IMR-90 (cell line): Measurements from ENCODE around the gene SELENOV. TPM values are rescaled to one million over a fixed set of nuclear protein-coding genes. Genes with fewer than 3 reads are reported as not detected.

Experiments
- ATAC-seq: fragments of 200-7000 bp; cut with Tn5 transposase; 2 replicates; pipeline ENCODE4 v1.9.1; 2020; ENCODE audit warnings: low read depth, mild to moderate bottlenecking, moderate library complexity
- BruUV-seq: library from RNA; stranded (reverse); fragments of 400-500 nt; replicated peaks from 2 replicates; lab custom pipeline; 2021; lab: Mats Ljungman, UMichigan
- CTCF ChIA-PET: fragments of 300-600 bp; formaldehyde crosslinking; extraction: SDS; loops from one replicate; lab custom pipeline; 2021; ENCODE audit warnings: antibody characterized with exemption; lab: Yijun Ruan, JAX
- POLR2A ChIA-PET: fragments of 300-600 bp; sonication (Branson Sonifier 250); formaldehyde crosslinking; loops from one replicate; lab custom pipeline; 2022; ENCODE audit warnings: antibody characterized with exemption; ENCODE audit not compliant: unreplicated experiment; lab: Charles Lee
- DNase-seq: peaks from one replicate; pipeline ENCODE4 v3.0.0; 2013
- H2AFZ ChIP-seq: replicated peaks from 2 replicates; pipeline ENCODE3; 2013; ENCODE audit warnings: low read length, mild to moderate bottlenecking; ENCODE audit not compliant: poor library complexity
- H2AK5ac ChIP-seq: 2 replicates; pipeline ENCODE4 v1.6.1; 2013; ENCODE audit warnings: low read depth, low read length, inconsistent platforms
- H2AK9ac ChIP-seq: replicated peaks from 2 replicates; pipeline ENCODE3; 2013; ENCODE audit warnings: mild to moderate bottlenecking, low read depth, low read length, moderate library complexity; ENCODE audit not compliant: poor library complexity
- H2BK120ac ChIP-seq: 2 replicates; pipeline ENCODE4 v1.6.1; 2013; ENCODE audit warnings: low read depth, low read length, inconsistent platforms
- H2BK15ac ChIP-seq: 3 replicates; pipeline ENCODE4 v1.6.1; 2013; ENCODE audit warnings: low read depth, low read length, inconsistent platforms
- H2BK20ac ChIP-seq: 2 replicates; pipeline ENCODE4 v1.6.1; 2013; ENCODE audit warnings: low read depth, mild to moderate bottlenecking, inconsistent platforms, low read length, moderate library complexity
- H2BK5ac ChIP-seq: 2 replicates; pipeline ENCODE4 v1.6.1; 2013; ENCODE audit warnings: mild to moderate bottlenecking, low read depth, low read length, inconsistent platforms; ENCODE audit not compliant: poor library complexity, severe bottlenecking
- H3K14ac ChIP-seq: replicated peaks from 2 replicates; pipeline ENCODE4 v1.6.1; 2013; ENCODE audit warnings: low read depth, low read length, inconsistent platforms
- H3K18ac ChIP-seq: 2 replicates; pipeline ENCODE4 v1.6.1; 2013; ENCODE audit warnings: low read depth, low read length, control low read depth
- H3K23ac ChIP-seq: 2 replicates; pipeline ENCODE4 v1.6.1; 2013; ENCODE audit warnings: low read depth, low read length, inconsistent platforms
- H3K27ac ChIP-seq: 2 replicates; pipeline ENCODE4 v1.5.1; 2013; ENCODE audit warnings: mild to moderate bottlenecking, control low read depth, low read length; ENCODE audit not compliant: insufficient read depth
- H3K27me3 ChIP-seq: 2 replicates; pipeline ENCODE4 v1.6.1; 2013; ENCODE audit warnings: low read length; ENCODE audit not compliant: control insufficient read depth, insufficient read depth
- H3K36me3 ChIP-seq: 2 replicates; pipeline ENCODE4 v1.6.1; 2013; ENCODE audit warnings: low read length, mixed read lengths; ENCODE audit not compliant: control insufficient read depth, insufficient read depth
- H3K4ac ChIP-seq: 2 replicates; pipeline ENCODE4 v1.6.1; 2013; ENCODE audit warnings: low read depth, low read length, inconsistent platforms
- H3K4me1 ChIP-seq: 2 replicates; pipeline ENCODE4 v1.6.1; 2013; ENCODE audit warnings: low read length, mixed read lengths; ENCODE audit not compliant: control insufficient read depth, insufficient read depth
- H3K4me2 ChIP-seq: 2 replicates; pipeline ENCODE4 v1.6.1; 2013; ENCODE audit warnings: low read depth, mild to moderate bottlenecking, control low read depth, low read length, moderate library complexity
- H3K4me3 ChIP-seq: 2 replicates; pipeline ENCODE4 v1.5.1; 2013; ENCODE audit warnings: low read depth, mild to moderate bottlenecking, control low read depth, low read length, moderate library complexity; ENCODE audit not compliant: insufficient read depth
- H3K56ac ChIP-seq: 2 replicates; pipeline ENCODE4 v1.6.1; 2013; ENCODE audit warnings: low read length, inconsistent platforms; ENCODE audit not compliant: insufficient read depth; ENCODE audit errors: extremely low read depth
- H3K79me1 ChIP-seq, 2 experiments: 2 replicates each; pipeline ENCODE4 v1.6.1; 2013; ENCODE audit warnings: low read length in 2 of 2, inconsistent platforms in 1 of 2, low read depth in 1 of 2
- H3K9ac ChIP-seq: 2 replicates; pipeline ENCODE4 v1.6.1; 2013; ENCODE audit warnings: low read depth, low read length, control low read depth
- H3K9me1 ChIP-seq: 2 replicates; pipeline ENCODE4 v1.6.1; 2013; ENCODE audit warnings: low read length, inconsistent platforms; ENCODE audit not compliant: insufficient read depth
- H3K9me3 ChIP-seq: 2 replicates; pipeline ENCODE4 v1.6.1; 2013; ENCODE audit warnings: low read length; ENCODE audit not compliant: control insufficient read depth, insufficient read depth
- H4K20me1 ChIP-seq: 2 replicates; pipeline ENCODE4 v1.6.1; 2013; ENCODE audit warnings: low read length, inconsistent platforms; ENCODE audit not compliant: insufficient read depth
- H4K5ac ChIP-seq: 2 replicates; pipeline ENCODE4 v1.6.1; 2013; ENCODE audit warnings: mild to moderate bottlenecking, low read depth, low read length, control low read depth
- H4K8ac ChIP-seq, 2 experiments: 2 replicates each; pipeline ENCODE4 v1.6.1; 2013; ENCODE audit warnings: low read depth in 2 of 2, low read length in 2 of 2, control low read depth in 1 of 2, inconsistent platforms in 1 of 2
- H4K91ac ChIP-seq: 2 replicates; pipeline ENCODE4 v1.6.1; 2013; ENCODE audit warnings: low read depth, low read length, inconsistent platforms; ENCODE audit not compliant: insufficient read depth
- BHLHE40 ChIP-seq: fragments of 150-350 bp; IDR thresholded peaks from 2 replicates; pipeline ENCODE4 v1.6.1; 2016; ENCODE audit warnings: mild to moderate bottlenecking, low read depth, low read length
- CEBPB ChIP-seq: IDR thresholded peaks from 2 replicates; pipeline ENCODE4 v1.6.1; 2012; ENCODE audit warnings: low read depth, low read length, improper control_type of control experiment
- CHD1 ChIP-seq: IDR thresholded peaks from 2 replicates; pipeline ENCODE4 v1.6.1; 2012; ENCODE audit warnings: low read depth, low read length, improper control_type of control experiment
- CTCF ChIP-seq: conservative IDR thresholded peaks from 2 replicates; pipeline ENCODE4 v1.5.1; 2012; ENCODE audit warnings: mild to moderate bottlenecking, low read depth, low read length, improper control_type of control experiment
- ELK1 ChIP-seq: fragments of 150-350 bp; IDR thresholded peaks from 2 replicates; pipeline ENCODE4 v1.6.1; 2016; ENCODE audit warnings: low read depth, mild to moderate bottlenecking, low read length, moderate library complexity, borderline replicate concordance
- FOS ChIP-seq: fragments of 150-350 bp; IDR thresholded peaks from 2 replicates; pipeline ENCODE4 v1.6.1; 2016; ENCODE audit warnings: low read depth, low read length
- MAFK ChIP-seq: IDR thresholded peaks from 2 replicates; pipeline ENCODE4 v1.6.1; 2012; ENCODE audit warnings: low read depth, low read length, improper control_type of control experiment
- MAZ ChIP-seq: IDR thresholded peaks from 2 replicates; pipeline ENCODE4 v1.6.1; 2012; ENCODE audit warnings: low read depth, mild to moderate bottlenecking, low read length, improper control_type of control experiment, moderate library complexity, borderline replicate concordance
- MXI1 ChIP-seq: IDR thresholded peaks from 2 replicates; pipeline ENCODE4 v1.6.1; 2012; ENCODE audit warnings: low read depth, mild to moderate bottlenecking, low read length, moderate library complexity, borderline replicate concordance
- NFE2L2 ChIP-seq: fragments of 150-350 bp; IDR thresholded peaks from 2 replicates; pipeline ENCODE4 v1.6.1; 2016; ENCODE audit warnings: low read depth, mild to moderate bottlenecking, low read length
- POLR2A ChIP-seq: IDR thresholded peaks from 2 replicates; pipeline ENCODE4 v1.6.1; 2012; ENCODE audit warnings: mild to moderate bottlenecking, low read depth, low read length
- RAD21 ChIP-seq: IDR thresholded peaks from 2 replicates; pipeline ENCODE4 v1.6.1; 2012; ENCODE audit warnings: low read length, improper control_type of control experiment
- RCOR1 ChIP-seq: IDR thresholded peaks from 2 replicates; pipeline ENCODE4 v1.6.1; 2012; ENCODE audit warnings: mild to moderate bottlenecking, low read length, improper control_type of control experiment; ENCODE audit not compliant: insufficient replicate concordance
- RFX5 ChIP-seq: IDR thresholded peaks from 2 replicates; pipeline ENCODE4 v1.8.0; 2012; ENCODE audit warnings: low read depth, mild to moderate bottlenecking, low read length, moderate library complexity
- SMC3 ChIP-seq: fragments of 150-350 bp; IDR thresholded peaks from 2 replicates; pipeline ENCODE4 v1.6.1; 2016; ENCODE audit warnings: low read depth, mild to moderate bottlenecking, antibody characterized with exemption, low read length, moderate library complexity
- USF2 ChIP-seq: fragments of 150-350 bp; IDR thresholded peaks from 2 replicates; pipeline ENCODE4 v1.6.1; 2017; ENCODE audit warnings: mild to moderate bottlenecking, antibody characterized with exemption, low read length, low read depth
- WGBS, 2 experiments: methylation state at CpG; one replicate each; pipeline versions ENCODE4 v1.1.5 to v1.1.7; 2013; ENCODE audit warnings: missing lambda C conversion rate in 2 of 2; ENCODE audit not compliant: insufficient read length in 1 of 2; ENCODE audit errors: extremely low coverage in 2 of 2; 5-methylcytosine and 5-hydroxymethylcytosine counted together
- dilution Hi-C: fragments of 300-500 bp; cut with HindIII; formaldehyde crosslinking; loops from one replicate; pipeline ENCODE4 v1.14.3; 2018; ENCODE audit warnings: low sequenced_read_pairs; ENCODE audit not compliant: unreplicated experiment
- in situ Hi-C: fragments of 300-500 bp; cut with MboI; formaldehyde crosslinking; loops from 3 replicates; pipeline ENCODE4 v1.14.3; 2019; ENCODE audit warnings: low sequenced_read_pairs, inconsistent platforms, mixed read lengths
- intact Hi-C: fragments of 100-400 bp; cut with micrococcal nuclease; formaldehyde crosslinking; loops from 2 replicates; pipeline ENCODE4 v1.10.0; 2022
- polyA plus RNA-seq, 3 experiments: library from polyadenylated mRNA; depleted of rRNA; stranded (reverse); fragments of >200 nt; gene quantifications; 2 replicates each; pipeline ENCODE4 v1.2.3, GENCODE V29; 2012; ENCODE audit warnings: low replicate concordance in 1 of 3
- total RNA-seq: library from RNA; depleted of rRNA; stranded (reverse); fragments of >200 nt; gene quantifications from 2 replicates; pipeline ENCODE4 v1.2.3, GENCODE V29; 2012

Gene SELENOV
- total and polyA plus RNA-seq, 2 of the 4 experiments (the other 2 are of a cell fraction): not detected

- ChIA-PET POLR2A (no interaction called here), CTCF (interaction anchor here (0.6 kb wide), 1 partner anchor 32 kb away, joined by 3 read pairs; the partner anchor contains the start of gene EID2B)
- H3K23ac ChIP-seq: no peak overlapping the region
- intact Hi-C loops (no loop called here), in situ Hi-C loops (no loop called here), dilution Hi-C loops (no loop called here)
- H3K27me3 ChIP-seq: peaks cover 45% of the 10 kb centered on the region
- no CpG with 5 or more reads among the region's 4 CpGs for WGBS, 2 experiments
- H3K18ac ChIP-seq: no peak overlapping the region
- no peak overlapping the region for H2AFZ ChIP-seq
- DNase-seq (no peak), ATAC-seq (no peak)
- no peaks in the 10 kb centered on the region; the same call in 1 of the 2 replicates for H3K9me1 ChIP-seq
- H3K9ac ChIP-seq: no peak overlapping the region
- H3K27ac ChIP-seq: no peak overlapping the region
- no peak overlapping the region for H2AK9ac ChIP-seq
- H3K14ac ChIP-seq: no peak overlapping the region
- no peak overlapping the region for H2AK5ac ChIP-seq
- no peaks in the 10 kb centered on the region for H3K9me3 ChIP-seq
- H2BK15ac ChIP-seq: no peak overlapping the region
- H3K79me1 ChIP-seq: no peaks in the 10 kb centered on the region
- H4K20me1 ChIP-seq: no peaks in the 10 kb centered on the region
- H2BK20ac ChIP-seq: no peak overlapping the region
- no peak overlapping the region for H2BK5ac ChIP-seq
- no peak overlapping the region for H3K4ac ChIP-seq
- no peak overlapping the region for H2BK120ac ChIP-seq
- H3K4me1 ChIP-seq: peaks cover 3% of the 10 kb centered on the region; the same call in 1 of the 2 replicates
- H3K4me3 ChIP-seq: no peak overlapping the region
- BruUV-seq: no TSS peak
- no peak overlapping the region for H4K91ac ChIP-seq
- no peak overlapping the region for H3K56ac ChIP-seq
- no peak for TF ChIP-seq ELK1
- no peak for TF ChIP-seq USF2
- TF ChIP-seq MXI1: no peak
- TF ChIP-seq CTCF: no peak
- no peak for TF ChIP-seq RCOR1
- no peak for TF ChIP-seq RAD21
- no peak for TF ChIP-seq CEBPB
- TF ChIP-seq SMC3: no peak
- TF ChIP-seq POLR2A: no peak
- no peak for TF ChIP-seq FOS
- no peak for TF ChIP-seq RFX5
- no peak for TF ChIP-seq CHD1
- TF ChIP-seq BHLHE40: no peak
- TF ChIP-seq MAZ: no peak
- TF ChIP-seq NFE2L2: no peak
- TF ChIP-seq MAFK: no peak
- no peaks in the 10 kb centered on the region for H3K36me3 ChIP-seq
- no peak overlapping the region for H4K5ac ChIP-seq
- H4K8ac ChIP-seq: no peak overlapping the region
- no peak overlapping the region for H3K4me2 ChIP-seq
Observed at GRCh38 chr19:39500543-39500942, 14.4 kb upstream of the SELENOV start.
